Heart right ventricle (tissue), 16 donors: Measurements from ENCODE around the gene CALR. TPM values are rescaled to one million over a fixed set of nuclear protein-coding genes. Genes with fewer than 3 reads are reported as not detected.

ENCODE experiments used
- ATAC-seq, 8 donors: fragments of 200-7000 bp; cut with Tn5 transposase; one replicate each; pipeline ENCODE4 v1.9.1; 2020; ENCODE audit warnings: mild to moderate bottlenecking in 8 of 8, moderate library complexity in 8 of 8, moderate number of reproducible peaks in 1 of 8
- DNase-seq, 2 donors: peaks; one replicate each; pipeline ENCODE4 v3.0.0-alpha.2; 2020
- H3K27ac ChIP-seq, 10 donors: fragments of 200-600 bp; sonication (generic) in 2 of 10; one replicate each; pipeline versions ENCODE4 v1.5.0 to v1.8.0; 2020 to 2022; ENCODE audit warnings: mild to moderate bottlenecking in 3 of 10
- H3K27me3 ChIP-seq, 7 donors: fragments of 200-600 bp; one replicate each; pipeline ENCODE4 v1.8.0; 2021 to 2022; ENCODE audit warnings: mild to moderate bottlenecking in 2 of 7
- H3K36me3 ChIP-seq, 9 donors: fragments of 200-600 bp; sonication (generic) in 1 of 9; one replicate each; pipeline versions ENCODE4 v1.5.0 to v1.8.0; 2020 to 2022; ENCODE audit warnings: mild to moderate bottlenecking in 2 of 9
- H3K4me1 ChIP-seq, 9 donors: fragments of 200-600 bp; sonication (generic) in 1 of 9; one replicate each; pipeline versions ENCODE4 v1.5.0 to v1.8.0; 2020 to 2022; ENCODE audit warnings: mild to moderate bottlenecking in 4 of 9
- H3K4me3 ChIP-seq, 10 donors: fragments of 200-600 bp; sonication (generic) in 2 of 10; one replicate each; pipeline versions ENCODE4 v1.5.0 to v1.8.0; 2020 to 2022; ENCODE audit warnings: mild to moderate bottlenecking in 7 of 10, moderate library complexity in 2 of 10
- H3K9me3 ChIP-seq, 11 donors: fragments of 200-600 bp in 10 of 11; sonication (generic) in 2 of 11; one replicate each; pipeline versions ENCODE4 v1.5.0 to v1.8.0; 2013 to 2022; ENCODE audit warnings: mild to moderate bottlenecking in 2 of 11, control low read depth in 1 of 11, moderate library complexity in 1 of 11
- WGBS, 2 donors: extraction: QIAGEN DNeasy Blood & Tissue Kit; methylation state at CpG; one replicate each; pipeline ENCODE4 v1.1.7; 2013; ENCODE audit warnings: inconsistent platforms in 1 of 2; 5-methylcytosine and 5-hydroxymethylcytosine counted together
- intact Hi-C, 10 donors: fragments of 100-400 bp; cut with DNase I; formaldehyde crosslinking; loops; one replicate each; pipeline versions ENCODE4 v1.11.1 to v1.14.2; 2022
- microRNA-seq, 2 donors: library from miRNA; unstranded; fragments of <30 nt; microRNA quantifications; one replicate each; pipeline ENCODE4 v1.2.0, GENCODE V29; 2021
- polyA plus RNA-seq, 2 donors: library from polyadenylated mRNA; stranded (reverse); fragments of 200-250 nt; gene quantifications; one replicate each; pipeline ENCODE4 v1.2.3, GENCODE V29; 2013
- total RNA-seq, 10 donors: library from RNA; stranded (reverse); fragmentation: NEBNext Ultra II Directional in 3 of 10; extraction: Animal tissue kit (Norgen Biotek cat#: 25700) in 3 of 10; gene quantifications; one replicate each; pipeline versions ENCODE4 v1.2.1 to v1.2.4, GENCODE V29; 2021 to 2023
- TF ChIP-seq, protein P1 (sequence below), 9 donors: fragments of 200-600 bp; sonication (generic) in 2 of 9; IDR thresholded peaks; one replicate each; pipeline versions ENCODE4 v1.5.0 to v1.8.0; 2021 to 2022; ENCODE audit warnings: antibody characterized with exemption in 9 of 9, mild to moderate bottlenecking in 5 of 9, moderate library complexity in 1 of 9
- donor health status: Arrhythmogenic right ventricular cardiomyopathy.
- donor health status: ischemic (EF 13 %, LVEDD 7.1; RV severe dilation, severe dysfunction).
- donor health status: healthy with polysubstance abuse.
- donor health status: DM: no; HTN: yes; CAD: no.
- donor health status: DM: no; HTN: no; CAD: no.
- donor health status: ischemic (EF 25% LVEDD 6.9; RV normal size, moderate dysfunction).
- donor health status: ischemic (EF 25% LVEDD 5.7; RV mildly dilated, moderate dysfunction).
- donor health status: healthy.
- donor health status: DM: yes; HTN: yes; CAD: no.
- donor health status: Ischemic cardiomyopathy.
- donor health status: ischemic (EF 35%, LVEDD 5.7; RV mildly dilated, moderate dysfunction).
- donor health status: nonischemic (EF 11% LVEDD 7.7; RV severe dilation, severe dysfunction).
- donor health status: DM: yes; HTN: yes; CAD: no.
- donor health status: PGD.
- donor health status: ischemic (EF 29% LVEDD 5.4; RV normal size, mild dysfunction).
- donor health status: nonischemic (EF 23%, LVEDD 6.1; RV moderate dilation, normal function).

Gene CALR
- total and polyA plus RNA-seq, 12 donors: 197 to 830 (median 348) TPM

DNA sequence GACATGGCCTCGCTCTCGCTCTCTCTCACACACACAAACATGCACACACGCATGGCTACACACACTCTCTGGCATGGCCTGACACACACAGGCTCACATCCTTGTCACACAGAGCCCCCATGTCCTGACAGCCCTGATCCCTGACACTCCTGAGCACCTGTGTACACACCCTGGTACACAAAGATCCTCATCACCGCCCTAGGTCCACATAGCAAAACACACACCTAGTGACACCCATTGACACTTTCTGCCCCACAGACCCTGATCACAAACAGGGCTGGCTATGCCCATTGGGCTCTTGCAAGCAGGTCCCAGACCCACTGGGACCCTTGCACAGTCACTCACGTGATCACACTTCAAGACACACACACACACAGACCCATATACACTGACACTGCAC is 52.9 kb downstream of the CALR start:
- ATAC-seq (no peak), DNase-seq (no peak)
- WGBS, 2 donors: 96 to 97% methylated on average over 5 of the region's 5 CpGs
- peaks cover 0 to 6% (median under 1%) of the 10 kb centered on the region in 9 donors for H3K4me1 ChIP-seq
- TF ChIP-seq, protein P1, sequence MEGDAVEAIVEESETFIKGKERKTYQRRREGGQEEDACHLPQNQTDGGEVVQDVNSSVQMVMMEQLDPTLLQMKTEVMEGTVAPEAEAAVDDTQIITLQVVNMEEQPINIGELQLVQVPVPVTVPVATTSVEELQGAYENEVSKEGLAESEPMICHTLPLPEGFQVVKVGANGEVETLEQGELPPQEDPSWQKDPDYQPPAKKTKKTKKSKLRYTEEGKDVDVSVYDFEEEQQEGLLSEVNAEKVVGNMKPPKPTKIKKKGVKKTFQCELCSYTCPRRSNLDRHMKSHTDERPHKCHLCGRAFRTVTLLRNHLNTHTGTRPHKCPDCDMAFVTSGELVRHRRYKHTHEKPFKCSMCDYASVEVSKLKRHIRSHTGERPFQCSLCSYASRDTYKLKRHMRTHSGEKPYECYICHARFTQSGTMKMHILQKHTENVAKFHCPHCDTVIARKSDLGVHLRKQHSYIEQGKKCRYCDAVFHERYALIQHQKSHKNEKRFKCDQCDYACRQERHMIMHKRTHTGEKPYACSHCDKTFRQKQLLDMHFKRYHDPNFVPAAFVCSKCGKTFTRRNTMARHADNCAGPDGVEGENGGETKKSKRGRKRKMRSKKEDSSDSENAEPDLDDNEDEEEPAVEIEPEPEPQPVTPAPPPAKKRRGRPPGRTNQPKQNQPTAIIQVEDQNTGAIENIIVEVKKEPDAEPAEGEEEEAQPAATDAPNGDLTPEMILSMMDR (IDR thresholded peaks at IDR 0.05): no peak
- intact Hi-C loops: loop anchor here in 3 of 10 donors (5.0 to 10.0 kb wide), 4 partner anchors 36 to 96 kb away; no protein-coding TSS in a partner anchor
- no peak overlapping the region for H3K27ac ChIP-seq
- no peaks in the 10 kb centered on the region for H3K9me3 ChIP-seq
- H3K27me3 ChIP-seq: peaks cover 0 to 4% (median 0%) of the 10 kb centered on the region in 7 donors
- no peaks in the 10 kb centered on the region for H3K36me3 ChIP-seq
- H3K4me3 ChIP-seq: no peak overlapping the region

DNA sequence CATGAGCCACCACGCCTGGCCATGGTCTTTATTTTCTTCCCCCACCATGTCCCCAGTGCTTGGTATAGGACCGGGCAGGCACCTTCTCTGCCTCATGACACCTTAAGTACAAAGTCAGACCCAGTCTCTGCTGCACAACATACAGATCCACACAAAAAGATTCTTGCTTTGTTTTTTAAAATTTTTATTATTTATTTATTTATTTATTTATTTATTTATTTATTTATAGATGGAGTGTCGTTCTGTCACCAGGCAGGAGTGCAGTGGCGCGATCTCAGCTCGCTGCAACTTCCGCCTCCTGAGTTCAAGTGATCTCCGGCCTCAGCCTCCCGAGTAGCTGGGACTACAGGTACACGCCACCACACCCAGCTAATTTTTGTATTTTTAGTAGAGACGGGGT is 54.3 kb downstream of the CALR start:
- no peak overlapping the region for H3K27ac ChIP-seq
- H3K36me3 ChIP-seq: no peaks in the 10 kb centered on the region
- 95 to 96% methylated on average over 11 of the region's 11 CpGs for WGBS, 2 donors
- TF ChIP-seq, protein P1 (IDR thresholded peaks at IDR 0.05): no peak
- DNase-seq (no peak), ATAC-seq (no peak)
- peaks cover 0 to 11% (median 0%) of the 10 kb centered on the region in 7 donors for H3K27me3 ChIP-seq
- no peaks in the 10 kb centered on the region for H3K9me3 ChIP-seq
- intact Hi-C loops: loop anchor here in 3 of 10 donors (5.0 to 10.0 kb wide), 4 partner anchors 35 to 95 kb away; no protein-coding TSS in a partner anchor
- H3K4me3 ChIP-seq: no peak overlapping the region
- H3K4me1 ChIP-seq: peaks cover 9 to 20% (median 15%) of the 10 kb centered on the region in 9 donors

DNA sequence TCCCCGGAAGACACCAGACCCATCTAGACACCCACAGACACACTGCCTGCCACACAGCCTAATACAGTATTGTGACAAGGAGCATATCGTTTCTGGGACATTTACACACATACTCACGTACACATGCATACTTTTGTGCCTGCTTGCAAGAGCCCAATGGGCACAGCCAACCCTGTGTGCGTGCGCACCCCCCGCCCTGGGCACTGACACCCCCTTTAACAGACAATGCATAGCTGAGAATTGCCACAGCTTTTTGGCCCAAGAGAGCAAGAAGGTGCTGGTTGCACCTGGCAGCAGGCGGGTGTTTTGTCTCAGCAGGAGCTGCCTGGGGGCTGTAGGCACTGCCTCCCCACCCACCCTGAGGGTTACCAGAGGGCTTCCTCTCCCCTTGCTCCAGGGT is 55.2 kb downstream of the CALR start:
- H3K4me3 ChIP-seq: no peak overlapping the region
- intact Hi-C loops: loop anchor here in 3 of 10 donors (5.0 to 10.0 kb wide), 4 partner anchors 34 to 94 kb away; no protein-coding TSS in a partner anchor
- ATAC-seq (no peak), DNase-seq (no peak)
- H3K27ac ChIP-seq: no peak overlapping the region
- H3K9me3 ChIP-seq: no peaks in the 10 kb centered on the region
- 90 to 91% methylated on average over 7 of the region's 7 CpGs for WGBS, 2 donors
- TF ChIP-seq, protein P1 (IDR thresholded peaks at IDR 0.05): no peak
- H3K4me1 ChIP-seq: peaks cover 9 to 23% (median 15%) of the 10 kb centered on the region in 9 donors
- H3K27me3 ChIP-seq: peaks cover 0 to 11% (median 0%) of the 10 kb centered on the region in 7 donors
- H3K36me3 ChIP-seq: peaks cover 0 to 3% (median 1%) of the 10 kb centered on the region in 9 donors

Small RNA genes within 50 kb of the gene (microRNA-seq; reads per million reads assigned to microRNA genes)
- gene MIR5695: 0 to 0.60 reads per million in 2 donors
- 0 to 0.51 reads per million in 2 donors for gene MIR6515

Other genes starting within 250 kb of the CALR start
- gene FBXW9, start 242.0 kb upstream of the CALR start, total RNA-seq: 1 to 10 TPM; 1.2 to 3.1 (median 2.1) TPM
- gene FBXW9, start 242.0 kb upstream of the CALR start, polyA plus RNA-seq: 1 to 10 TPM; 1.2 to 4.6 TPM
- 10 to 100 TPM; 32.3 to 51.1 (median 41.6) TPM for gene TNPO2, start 214.7 kb upstream of the CALR start, total RNA-seq
- 10 to 100 TPM; 17.3 to 25.9 TPM for gene TNPO2, start 214.7 kb upstream of the CALR start, polyA plus RNA-seq
- gene TRIR, start 203.9 kb upstream of the CALR start, total RNA-seq: 100 to 1,000 TPM in 3 of 10 donors, 10 to 100 TPM in 7; 82.2 to 143 (median 91.0) TPM
- 100 to 1,000 TPM; 234 to 253 TPM for gene TRIR, start 203.9 kb upstream of the CALR start, polyA plus RNA-seq
- gene GET3, start 201.1 kb upstream of the CALR start, total RNA-seq: 10 to 100 TPM; 50.6 to 79.7 (median 60.1) TPM
- 100 to 1,000 TPM in 1 of 2 donors, 10 to 100 TPM in 1; 37.0 to 121 TPM for gene GET3, start 201.1 kb upstream of the CALR start, polyA plus RNA-seq
- not detected for gene BEST2, start 186.8 kb upstream of the CALR start, total RNA-seq
- gene BEST2, start 186.8 kb upstream of the CALR start, polyA plus RNA-seq: not detected
- gene HOOK2, start 163.1 kb upstream of the CALR start, total RNA-seq: 10 to 100 TPM; 47.8 to 79.3 (median 57.8) TPM
- 100 to 1,000 TPM in 1 of 2 donors, 10 to 100 TPM in 1; 29.7 to 173 TPM for gene HOOK2, start 163.1 kb upstream of the CALR start, polyA plus RNA-seq
- 100 to 1,000 TPM in 4 of 10 donors, 10 to 100 TPM in 6; 22.4 to 247 (median 70.0) TPM for gene JUNB, start 147.1 kb upstream of the CALR start, total RNA-seq
- gene JUNB, start 147.1 kb upstream of the CALR start, polyA plus RNA-seq: 10 to 100 TPM; 41.2 to 65.4 TPM
- gene PRDX2, start 136.8 kb upstream of the CALR start, total RNA-seq: 100 to 1,000 TPM; 532 to 789 (median 744) TPM
- gene PRDX2, start 136.8 kb upstream of the CALR start, polyA plus RNA-seq: 100 to 1,000 TPM; 235 to 827 TPM
- gene THSD8, start 136.5 kb upstream of the CALR start, total RNA-seq: 1 to 10 TPM in 9 of 10 donors, under 1 TPM in 1; 0.72 to 4.8 (median 2.4) TPM
- 1 to 10 TPM; 2.7 to 3.8 TPM for gene THSD8, start 136.5 kb upstream of the CALR start, polyA plus RNA-seq
- gene RNASEH2A, start 132.0 kb upstream of the CALR start, total RNA-seq: 1 to 10 TPM; 1.9 to 5.7 (median 4.1) TPM
- 1 to 10 TPM; 3.1 to 6.9 TPM for gene RNASEH2A, start 132.0 kb upstream of the CALR start, polyA plus RNA-seq
- gene RTBDN, start 104.0 kb upstream of the CALR start, total RNA-seq: not detected
- gene RTBDN, start 104.0 kb upstream of the CALR start, polyA plus RNA-seq: not detected
- gene MAST1, start 100.1 kb upstream of the CALR start, total RNA-seq: under 1 TPM in 8 of 10 donors, not detected in 2; 0.15 to 0.88 (median 0.37) TPM
- under 1 TPM; 0.07 to 0.23 TPM for gene MAST1, start 100.1 kb upstream of the CALR start, polyA plus RNA-seq
- 10 to 100 TPM; 16.9 to 34.9 (median 19.9) TPM for gene DNASE2, start 57.2 kb upstream of the CALR start, total RNA-seq
- 10 to 100 TPM; 10.5 to 25.6 TPM for gene DNASE2, start 57.2 kb upstream of the CALR start, polyA plus RNA-seq
- under 1 TPM in 1 of 10 donors, not detected in 9; 0.13 TPM for gene KLF1, start 51.4 kb upstream of the CALR start, total RNA-seq
- not detected for gene KLF1, start 51.4 kb upstream of the CALR start, polyA plus RNA-seq
- 10 to 100 TPM; 32.4 to 53.2 (median 45.1) TPM for gene GCDH, start 47.4 kb upstream of the CALR start, total RNA-seq
- 10 to 100 TPM; 22.6 to 72.3 TPM for gene GCDH, start 47.4 kb upstream of the CALR start, polyA plus RNA-seq
- under 1 TPM in 1 of 10 donors, not detected in 9; 0.21 TPM for gene SYCE2, start 19.3 kb upstream of the CALR start, total RNA-seq
- under 1 TPM; 0.10 to 0.22 TPM for gene SYCE2, start 19.3 kb upstream of the CALR start, polyA plus RNA-seq
- gene FARSA, start 4.9 kb upstream of the CALR start, total RNA-seq: 10 to 100 TPM; 31.0 to 53.0 (median 38.5) TPM
- 10 to 100 TPM; 23.2 to 81.4 TPM for gene FARSA, start 4.9 kb upstream of the CALR start, polyA plus RNA-seq
- 100 to 1,000 TPM; 138 to 201 (median 148) TPM for gene RAD23A, start 7.3 kb downstream of the CALR start, total RNA-seq
- gene RAD23A, start 7.3 kb downstream of the CALR start, polyA plus RNA-seq: 100 to 1,000 TPM; 187 to 289 TPM
- gene GADD45GIP1, start 18.6 kb downstream of the CALR start, total RNA-seq: 10 to 100 TPM; 18.4 to 33.9 (median 20.9) TPM
- 100 to 1,000 TPM; 120 to 237 TPM for gene GADD45GIP1, start 18.6 kb downstream of the CALR start, polyA plus RNA-seq
- 10 to 100 TPM in 5 of 10 donors, 1 to 10 TPM in 5; 7.3 to 14.4 (median 10.1) TPM for gene DAND5, start 31.0 kb downstream of the CALR start, total RNA-seq
- gene DAND5, start 31.0 kb downstream of the CALR start, polyA plus RNA-seq: 1 to 10 TPM in 1 of 2 donors, under 1 TPM in 1; 0.71 to 4.2 TPM
- gene NFIX, start 56.9 kb downstream of the CALR start, total RNA-seq: 100 to 1,000 TPM; 111 to 162 (median 145) TPM
- gene NFIX, start 56.9 kb downstream of the CALR start, polyA plus RNA-seq: 10 to 100 TPM; 16.8 to 34.2 TPM
- gene LYL1, start 164.2 kb downstream of the CALR start, total RNA-seq: 1 to 10 TPM; 3.4 to 9.9 (median 6.1) TPM
- 10 to 100 TPM; 11.5 to 13.0 TPM for gene LYL1, start 164.2 kb downstream of the CALR start, polyA plus RNA-seq
- 10 to 100 TPM; 10.5 to 22.4 (median 14.2) TPM for gene TRMT1, start 178.1 kb downstream of the CALR start, total RNA-seq
- gene TRMT1, start 178.1 kb downstream of the CALR start, polyA plus RNA-seq: 10 to 100 TPM; 33.1 to 54.0 TPM
- 10 to 100 TPM; 31.1 to 58.0 (median 35.1) TPM for gene NACC1, start 179.7 kb downstream of the CALR start, total RNA-seq
- gene NACC1, start 179.7 kb downstream of the CALR start, polyA plus RNA-seq: 10 to 100 TPM; 23.9 to 25.0 TPM
- gene STX10, start 211.8 kb downstream of the CALR start, total RNA-seq: 10 to 100 TPM; 18.7 to 50.4 (median 25.4) TPM
- 10 to 100 TPM; 60.5 to 69.9 TPM for gene STX10, start 211.8 kb downstream of the CALR start, polyA plus RNA-seq
- 10 to 100 TPM; 19.2 to 54.6 (median 36.0) TPM for gene IER2, start 211.8 kb downstream of the CALR start, total RNA-seq
- 10 to 100 TPM; 29.5 to 42.8 TPM for gene IER2, start 211.8 kb downstream of the CALR start, polyA plus RNA-seq